GM21447 (cell line): ENCODE measurements around the gene ABCD4.
A peak's percentile ranks its signal among the peaks of the same experiment; 100 is the strongest.
"Not testable (repeated sequence)": the region's sequence is repeated elsewhere in the genome, so short reads cannot be mapped to it uniquely, and the experiment has no call there.

Source experiments
- ATAC-seq: cut with Tn5 transposase; IDR thresholded peaks from one replicate; pipeline ENCODE4 v1.9.1; 2021; ENCODE audit not compliant: unreplicated experiment

The ABCD4 gene

GRCh38 chr14:74302634-74303569 lies at the start of gene ABCD4:
Gene ABCD4, minus strand, starts transcription at chr14:74302934. Its CDS starts 22 bp downstream, at chr14:74302912.
- peak; percentile 95 for ATAC-seq

GRCh38 chr14:74350928-74351323 lies 48.2 kb upstream of the ABCD4 start:
- ATAC-seq: no peak

- ATAC-seq: no peak
Measured at GRCh38 chr14:74350211-74350927, 47.6 kb upstream of the ABCD4 start.

- ATAC-seq: no peak
Measured at GRCh38 chr14:74349757-74350156, 47.0 kb upstream of the ABCD4 start.

- ATAC-seq: no peak
Measured at GRCh38 chr14:74348735-74349463, 46.2 kb upstream of the ABCD4 start.

- no peak for ATAC-seq
Measured at GRCh38 chr14:74348241-74348734, 45.6 kb upstream of the ABCD4 start, which contains the start of gene VRTN. Gene VRTN, plus strand, starts transcription at chr14:74348471. Its CDS starts 8,313 bp downstream, at chr14:74356784.

GRCh38 chr14:74347795-74348100 lies 45.0 kb upstream of the ABCD4 start:
- no peak for ATAC-seq

- ATAC-seq: no peak
Measured at GRCh38 chr14:74347097-74347794, 44.5 kb upstream of the ABCD4 start.

- ATAC-seq: no peak
Measured at GRCh38 chr14:74346341-74346740, 43.6 kb upstream of the ABCD4 start.

GRCh38 chr14:74333909-74334308 lies 31.2 kb upstream of the ABCD4 start:
- ATAC-seq: no peak

GRCh38 chr14:74329950-74330552 lies 27.3 kb upstream of the ABCD4 start:
- not testable (repeated sequence) for ATAC-seq

- ATAC-seq: no peak
Measured at GRCh38 chr14:74326369-74327152, 23.8 kb upstream of the ABCD4 start.

GRCh38 chr14:74325446-74325845 lies 22.7 kb upstream of the ABCD4 start:
- ATAC-seq: no peak

GRCh38 chr14:74324931-74325361 lies 22.2 kb upstream of the ABCD4 start:
- ATAC-seq: no peak

GRCh38 chr14:74314576-74314975 lies 11.8 kb upstream of the ABCD4 start:
- ATAC-seq: no peak

GRCh38 chr14:74313601-74314000 lies 10.9 kb upstream of the ABCD4 start:
- ATAC-seq: no peak

GRCh38 chr14:74312161-74312560 lies 9.4 kb upstream of the ABCD4 start:
- no peak for ATAC-seq

GRCh38 chr14:74309125-74310022 lies 6.6 kb upstream of the ABCD4 start:
- ATAC-seq: no peak
